Activated T-cell treated with anti-CD3 and anti-CD28 coated beads, Interleukin-2, amount 50 U/mL, for 4 hours (primary cell): ENCODE results near the gene FGF5. TPM values are rescaled to one million over a fixed set of nuclear protein-coding genes. Genes with fewer than 3 reads are reported as not detected.
A peak's percentile ranks its signal among the peaks of the same experiment; 100 is the strongest.
"Not testable (repeated sequence)": the region's sequence is repeated elsewhere in the genome, so short reads cannot be mapped to it uniquely, and the experiment has no call there.

Experiments
- ATAC-seq, 2 donors: fragments of 200-7000 bp; cut with Tn5 transposase; one replicate each; pipeline ENCODE4 v1.10.0; 2021
- DNase-seq: peaks from one replicate; pipeline ENCODE4 v3.0.0-alpha.2; 2020
- H3K27me3 Mint-ChIP-seq: one replicate; pipeline ENCODE4 v1.8.0; 2021; ENCODE audit warnings: low read depth, mixed read lengths
- H3K36me3 Mint-ChIP-seq: one replicate; pipeline ENCODE4 v1.8.0; 2022; ENCODE audit warnings: mixed read lengths; ENCODE audit not compliant: insufficient read depth
- H3K4me1 Mint-ChIP-seq: one replicate; pipeline ENCODE4 v1.8.0; 2021; ENCODE audit warnings: low read depth, mixed read lengths
- H3K4me3 Mint-ChIP-seq: one replicate; pipeline ENCODE4 v1.8.0; 2021; ENCODE audit warnings: mild to moderate bottlenecking, moderate library complexity, mixed read lengths
- H3K9me3 Mint-ChIP-seq: one replicate; pipeline ENCODE4 v1.8.0; 2021; ENCODE audit warnings: mixed read lengths
- total RNA-seq, 3 donors: library from RNA; stranded (reverse); gene quantifications; one replicate each; pipeline ENCODE4 v1.2.1, GENCODE V29; 2021

FGF5 gene
- total RNA-seq, 3 donors from 2014 or later: not detected

- H3K27me3 Mint-ChIP-seq: peaks cover 61% of the 10 kb centered on the region
- DNase-seq: no peak
- no peaks in the 10 kb centered on the region for H3K9me3 Mint-ChIP-seq
- ATAC-seq: no peak
- H3K4me1 Mint-ChIP-seq: peaks cover 25% of the 10 kb centered on the region
- no peak overlapping the region for H3K4me3 Mint-ChIP-seq
- no peaks in the 10 kb centered on the region for H3K36me3 Mint-ChIP-seq
Observed at GRCh38 chr4:80263541-80264351, 2.7 kb upstream of the FGF5 start.

- H3K9me3 Mint-ChIP-seq: no peaks in the 10 kb centered on the region
Observed at GRCh38 chr4:80264352-80264647, 2.2 kb upstream of the FGF5 start.

GRCh38 chr4:80264825-80265224, 1.6 kb upstream of the FGF5 start:
- no peaks in the 10 kb centered on the region for H3K9me3 Mint-ChIP-seq
- no peak overlapping the region for H3K4me3 Mint-ChIP-seq
- DNase-seq (no peak), ATAC-seq (no peak)
- peaks cover 72% of the 10 kb centered on the region for H3K27me3 Mint-ChIP-seq
- H3K36me3 Mint-ChIP-seq: no peaks in the 10 kb centered on the region
- peaks cover 25% of the 10 kb centered on the region for H3K4me1 Mint-ChIP-seq

More at GRCh38 chr4:80264352-80264647, 2.2 kb upstream of the FGF5 start:
- Mint-ChIP-seq H3K4me1 (peaks cover 25% of the 10 kb centered on the region), H3K27me3 (peaks cover 67% of the 10 kb centered on the region), H3K4me3 (no peak overlapping the region), H3K36me3 (no peaks in the 10 kb centered on the region)
- no peak for ATAC-seq
- no peak for DNase-seq

GRCh38 chr4:80265571-80266252, 752 bp upstream of the FGF5 start:
- no peak for ATAC-seq
- peak overlapping the region; percentile 45 for H3K4me3 Mint-ChIP-seq

GRCh38 chr4:80266902-80267380, 477 bp downstream of the FGF5 start:
- ATAC-seq: peak; percentile 38 to 41

More at GRCh38 chr4:80265571-80266252, 752 bp upstream of the FGF5 start:
- H3K9me3 Mint-ChIP-seq: no peaks in the 10 kb centered on the region
- no peaks in the 10 kb centered on the region for H3K36me3 Mint-ChIP-seq
- no peak for DNase-seq
- H3K4me1 Mint-ChIP-seq: peaks cover 25% of the 10 kb centered on the region
- H3K27me3 Mint-ChIP-seq: peaks cover 79% of the 10 kb centered on the region

GRCh38 chr4:80268081-80268823, 1.8 kb downstream of the FGF5 start:
- DNase-seq: no peak
- Mint-ChIP-seq H3K27me3 (peaks cover 85% of the 10 kb centered on the region), H3K4me1 (peaks cover 25% of the 10 kb centered on the region), H3K4me3 (no peak overlapping the region), H3K36me3 (no peaks in the 10 kb centered on the region), H3K9me3 (no peaks in the 10 kb centered on the region)
- ATAC-seq: peak; percentile 19

More at GRCh38 chr4:80266902-80267380, 477 bp downstream of the FGF5 start:
- Mint-ChIP-seq H3K9me3 (no peaks in the 10 kb centered on the region), H3K27me3 (peaks cover 89% of the 10 kb centered on the region), H3K4me3 (peak overlapping the region; percentile 58), H3K4me1 (peaks cover 25% of the 10 kb centered on the region), H3K36me3 (no peaks in the 10 kb centered on the region)
- no peak for DNase-seq

- Mint-ChIP-seq H3K9me3 (no peaks in the 10 kb centered on the region), H3K27me3 (peaks cover 81% of the 10 kb centered on the region), H3K36me3 (no peaks in the 10 kb centered on the region), H3K4me3 (no peak overlapping the region), H3K4me1 (peaks cover 25% of the 10 kb centered on the region)
- ATAC-seq (no peak), DNase-seq (no peak)
Observed at GRCh38 chr4:80268936-80269335, 2.5 kb downstream of the FGF5 start.

GRCh38 chr4:80270321-80270720, 3.9 kb downstream of the FGF5 start:
- ATAC-seq (no peak), DNase-seq (no peak)
- no peaks in the 10 kb centered on the region for H3K9me3 Mint-ChIP-seq
- no peak overlapping the region for H3K4me3 Mint-ChIP-seq
- peaks cover 67% of the 10 kb centered on the region for H3K27me3 Mint-ChIP-seq
- H3K4me1 Mint-ChIP-seq: peaks cover 25% of the 10 kb centered on the region
- H3K36me3 Mint-ChIP-seq: no peaks in the 10 kb centered on the region

- peaks cover 20% of the 10 kb centered on the region for H3K4me1 Mint-ChIP-seq
- no peak overlapping the region for H3K4me3 Mint-ChIP-seq
- ATAC-seq (no peak), DNase-seq (no peak)
- H3K36me3 Mint-ChIP-seq: no peaks in the 10 kb centered on the region
- no peaks in the 10 kb centered on the region for H3K9me3 Mint-ChIP-seq
- H3K27me3 Mint-ChIP-seq: peaks cover 62% of the 10 kb centered on the region
Observed at GRCh38 chr4:80270868-80271267, 4.4 kb downstream of the FGF5 start.

GRCh38 chr4:80271801-80272200, 5.3 kb downstream of the FGF5 start:
- ATAC-seq (no peak), DNase-seq (no peak)
- no peak overlapping the region for H3K4me3 Mint-ChIP-seq
- H3K36me3 Mint-ChIP-seq: no peaks in the 10 kb centered on the region
- H3K27me3 Mint-ChIP-seq: peaks cover 53% of the 10 kb centered on the region
- H3K4me1 Mint-ChIP-seq: peaks cover 14% of the 10 kb centered on the region
- no peaks in the 10 kb centered on the region for H3K9me3 Mint-ChIP-seq

GRCh38 chr4:80276931-80277330, 10.5 kb downstream of the FGF5 start:
- no peaks in the 10 kb centered on the region for H3K9me3 Mint-ChIP-seq
- DNase-seq (no peak), ATAC-seq (no peak)
- peaks cover 5% of the 10 kb centered on the region for H3K27me3 Mint-ChIP-seq
- no peaks in the 10 kb centered on the region for H3K36me3 Mint-ChIP-seq
- H3K4me1 Mint-ChIP-seq: no peaks in the 10 kb centered on the region
- no peak overlapping the region for H3K4me3 Mint-ChIP-seq

- Mint-ChIP-seq H3K36me3 (no peaks in the 10 kb centered on the region), H3K9me3 (no peaks in the 10 kb centered on the region), H3K4me1 (no peaks in the 10 kb centered on the region), H3K4me3 (no peak overlapping the region), H3K27me3 (peaks cover 6% of the 10 kb centered on the region)
- ATAC-seq: no peak
- no peak for DNase-seq
Observed at GRCh38 chr4:80279751-80280150, 13.3 kb downstream of the FGF5 start.

- ATAC-seq: no peak
- Mint-ChIP-seq H3K27me3 (peaks cover 10% of the 10 kb centered on the region), H3K36me3 (no peaks in the 10 kb centered on the region), H3K4me1 (no peaks in the 10 kb centered on the region), H3K4me3 (no peak overlapping the region), H3K9me3 (no peaks in the 10 kb centered on the region)
- no peak for DNase-seq
Observed at GRCh38 chr4:80286451-80286850, 20.0 kb downstream of the FGF5 start.

- H3K36me3 Mint-ChIP-seq, H3K4me1 Mint-ChIP-seq, H3K9me3 Mint-ChIP-seq, DNase-seq, H3K27me3 Mint-ChIP-seq, H3K4me3 Mint-ChIP-seq, ATAC-seq: not testable (repeated sequence)
Observed at GRCh38 chr4:80290665-80291064, 24.2 kb downstream of the FGF5 start.
